Measurements from ENCODE around the gene GOLGA6L6. TPM values are rescaled to one million over a fixed set of nuclear protein-coding genes. Genes with fewer than 3 reads are reported as not detected.
A peak's percentile ranks its signal among the peaks of the same experiment; 100 is the strongest.
"Not testable (repeated sequence)": the region's sequence is repeated elsewhere in the genome, so short reads cannot be mapped to it uniquely, and the experiment has no call there.

The GOLGA6L6 gene
- total RNA-seq (not detected), polyA plus RNA-seq (not detected)
- long read RNA-seq, donor 1: 0 reads
- long read RNA-seq, donor 2: 0 reads
- long read RNA-seq, donor 3: 0 reads
- long read RNA-seq, donor 4: 0 reads

DNA sequence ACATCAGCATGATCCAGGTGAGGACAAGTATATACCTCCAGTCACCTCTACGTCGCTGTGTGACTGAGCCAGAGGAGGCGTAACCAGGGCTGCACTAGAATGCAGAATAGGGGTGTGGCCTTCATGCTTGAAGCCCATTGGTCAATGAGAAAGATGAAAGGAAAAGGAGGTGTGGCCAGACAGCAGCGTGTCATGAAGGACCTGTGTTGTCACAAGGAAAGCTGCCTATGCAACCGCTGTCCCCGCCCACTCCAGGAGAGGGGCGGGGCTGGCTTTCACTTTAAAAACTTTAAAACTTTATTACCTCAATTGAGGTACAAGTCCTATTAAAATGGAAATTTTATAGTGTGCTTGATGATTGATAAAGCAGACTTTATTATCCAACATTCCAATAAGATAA lies at the start of gene GOLGA6L6:
Gene GOLGA6L6 (minus strand): TSS at position 101 of the 400 bp plus-strand sequence. CDS start 91 bp downstream, at position 10.
- 85% methylated on average over 4 of the region's 7 CpGs for WGBS

GRCh38 chr15:20590069-20590468 lies 48.5 kb upstream of the GOLGA6L6 start:
- H3K4me3 ChIP-seq (ENCODE audit: low read length); H3K27ac ChIP-seq (ENCODE audit: low read length); H3K27me3 ChIP-seq (ENCODE audit: control insufficient read depth, insufficient read depth); DNase-seq; H3K9me3 ChIP-seq (ENCODE audit: control insufficient read depth, low read length); ATAC-seq; intact Hi-C loops (cut with DNase I); H3K4me1 ChIP-seq (ENCODE audit: control insufficient read depth, insufficient read depth, low read length): not testable (repeated sequence)
- WGBS: no CpG with 5 or more reads among the region's 2 CpGs

More for the DNA sequence above, at the start of gene GOLGA6L6:
- peak in 1 of 3 donors; percentile 2 for DNase-seq
- intact Hi-C loops (cut with DNase I); H3K4me3 ChIP-seq (ENCODE audit: low read length); H3K9me3 ChIP-seq (ENCODE audit: control insufficient read depth, low read length); H3K27ac ChIP-seq (ENCODE audit: low read length); H3K27me3 ChIP-seq (ENCODE audit: control insufficient read depth, insufficient read depth); H3K4me1 ChIP-seq (ENCODE audit: control insufficient read depth, insufficient read depth, low read length); ATAC-seq: not testable (repeated sequence)

- H3K4me3 ChIP-seq (ENCODE audit: low read length); H3K27ac ChIP-seq (ENCODE audit: low read length); ATAC-seq; DNase-seq; H3K27me3 ChIP-seq (ENCODE audit: control insufficient read depth, insufficient read depth); intact Hi-C loops (cut with DNase I); H3K4me1 ChIP-seq (ENCODE audit: control insufficient read depth, insufficient read depth, low read length); H3K9me3 ChIP-seq (ENCODE audit: control insufficient read depth, low read length): not testable (repeated sequence)
- 65% methylated on average over 2 of the region's 3 CpGs for WGBS
Measured at GRCh38 chr15:20586821-20587220, 45.2 kb upstream of the GOLGA6L6 start.

DNA sequence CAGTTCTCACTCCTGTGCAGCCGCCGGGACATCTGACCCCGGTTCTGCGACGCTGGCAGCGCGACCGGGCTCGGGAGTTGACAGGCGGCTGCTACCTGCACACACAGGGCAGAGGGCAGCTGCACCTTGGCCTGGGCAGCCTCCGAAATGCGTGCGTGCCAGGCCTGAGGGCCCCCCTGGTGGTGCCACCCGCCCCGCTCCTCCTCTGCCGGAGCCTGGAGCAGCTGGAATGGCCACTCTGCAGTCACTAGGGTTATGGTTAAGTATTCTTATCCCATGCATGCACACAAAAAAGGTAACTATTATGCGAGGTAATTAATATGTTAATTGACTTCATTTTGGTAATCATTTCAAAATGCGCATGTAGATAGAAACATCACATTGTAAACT lies 41.1 kb upstream of the GOLGA6L6 start:
- H3K4me3 ChIP-seq (ENCODE audit: low read length); H3K27me3 ChIP-seq (ENCODE audit: control insufficient read depth, insufficient read depth); H3K4me1 ChIP-seq (ENCODE audit: control insufficient read depth, insufficient read depth, low read length); intact Hi-C loops (cut with DNase I); H3K27ac ChIP-seq (ENCODE audit: low read length); H3K9me3 ChIP-seq (ENCODE audit: control insufficient read depth, low read length): not testable (repeated sequence)
- ATAC-seq (peak in 1 of 2 donors; percentile 20), DNase-seq (peak in 1 of 3 donors; percentile 10)
- 84% methylated on average over 9 of the region's 18 CpGs for WGBS

DNA sequence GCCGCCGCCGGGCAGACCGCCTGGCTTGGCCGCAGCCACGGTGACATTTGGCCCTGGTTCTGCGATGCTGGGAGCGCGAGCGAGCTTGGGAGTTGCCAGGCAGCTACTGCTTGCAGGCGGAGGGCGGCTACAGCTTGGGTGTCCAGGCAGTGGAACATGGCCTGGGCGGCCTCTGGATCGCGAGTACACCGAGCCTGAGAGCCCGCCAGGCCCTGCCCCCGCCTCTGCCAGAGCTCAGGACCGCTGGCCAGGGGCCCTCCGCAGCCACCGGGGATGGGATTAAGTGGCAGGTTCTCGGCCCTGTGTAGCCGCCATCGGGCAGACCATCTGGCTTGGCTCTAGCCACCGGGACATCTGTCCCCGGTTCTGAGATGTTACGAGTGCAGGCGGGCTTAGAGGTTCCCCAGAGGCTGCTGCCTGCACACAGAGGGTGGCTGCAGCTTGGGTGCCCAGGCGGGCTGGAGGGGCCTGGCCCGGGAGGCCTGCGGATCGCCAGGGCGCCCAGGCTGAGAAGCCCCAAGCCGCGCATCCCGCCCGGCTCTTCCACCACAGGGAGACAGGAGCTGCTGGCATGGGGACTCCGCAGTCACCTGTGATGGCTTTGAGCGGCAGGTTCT lies 40.6 kb upstream of the GOLGA6L6 start:
- 77% methylated on average over 10 of the region's 39 CpGs for WGBS
- H3K27me3 ChIP-seq (ENCODE audit: control insufficient read depth, insufficient read depth); H3K9me3 ChIP-seq (ENCODE audit: control insufficient read depth, low read length); intact Hi-C loops (cut with DNase I); H3K4me1 ChIP-seq (ENCODE audit: control insufficient read depth, insufficient read depth, low read length); H3K4me3 ChIP-seq (ENCODE audit: low read length); H3K27ac ChIP-seq (ENCODE audit: low read length): not testable (repeated sequence)
- DNase-seq (peak in 1 of 3 donors; percentile 0), ATAC-seq (peak; percentile 28 to 76)

DNA sequence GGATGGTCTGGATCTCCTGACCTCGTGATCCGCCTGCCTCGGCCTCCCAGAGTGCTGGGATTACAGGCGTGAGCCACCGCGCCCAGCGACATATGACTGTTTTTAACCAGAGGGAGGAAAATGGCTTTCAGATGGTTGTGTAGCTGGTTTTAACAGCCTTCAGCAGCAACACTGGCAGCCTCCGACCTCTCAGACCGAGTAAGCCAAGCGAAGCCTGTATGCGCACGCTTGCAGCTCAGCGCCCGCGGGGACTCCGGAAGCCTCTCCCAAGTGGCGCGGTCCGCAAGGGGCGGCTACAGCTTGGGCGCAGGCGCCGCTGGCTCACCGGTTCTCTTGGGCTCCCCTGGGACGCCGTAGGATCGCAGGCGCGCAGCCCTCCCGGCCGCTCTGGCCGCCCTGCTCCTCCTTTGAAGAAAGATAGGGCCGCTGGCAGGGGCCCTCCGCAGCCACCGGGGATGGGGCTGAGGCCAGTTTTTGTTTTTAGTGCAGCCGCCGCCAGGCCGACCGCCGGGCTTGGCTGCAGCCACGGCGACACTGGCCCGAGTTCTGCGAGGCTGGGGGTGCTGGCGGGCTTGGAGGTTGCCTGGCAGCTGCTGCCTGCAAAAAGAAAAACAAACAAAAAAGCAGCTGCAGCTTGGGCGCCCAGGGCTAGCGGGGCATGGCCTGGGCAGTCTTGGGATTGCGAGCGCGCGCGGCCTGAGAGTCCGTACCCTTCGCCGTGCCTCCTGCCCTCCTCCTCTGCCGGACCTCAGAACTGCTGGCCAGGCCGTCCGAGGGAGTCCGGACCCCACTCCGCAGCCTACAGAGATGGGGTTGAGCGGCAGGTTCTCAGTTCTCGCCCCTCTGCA lies 39.9 kb upstream of the GOLGA6L6 start:
- H3K4me3 ChIP-seq (ENCODE audit: low read length): not testable (repeated sequence)

GRCh38 chr15:20579662-20580061 lies 38.1 kb upstream of the GOLGA6L6 start:
- H3K4me3 ChIP-seq (ENCODE audit: low read length); H3K4me1 ChIP-seq (ENCODE audit: control insufficient read depth, insufficient read depth, low read length); H3K27me3 ChIP-seq (ENCODE audit: control insufficient read depth, insufficient read depth); intact Hi-C loops (cut with DNase I); H3K27ac ChIP-seq (ENCODE audit: low read length); DNase-seq; ATAC-seq; H3K9me3 ChIP-seq (ENCODE audit: control insufficient read depth, low read length): not testable (repeated sequence)
- 89% methylated on average over 11 of the region's 14 CpGs for WGBS

More for the DNA sequence above, 39.9 kb upstream of the GOLGA6L6 start:
- DNase-seq (peak in 1 of 3 donors; percentile 18), ATAC-seq (peak in 1 of 2 donors; percentile 84)
- H3K27me3 ChIP-seq (ENCODE audit: control insufficient read depth, insufficient read depth); H3K27ac ChIP-seq (ENCODE audit: low read length); H3K9me3 ChIP-seq (ENCODE audit: control insufficient read depth, low read length); H3K4me1 ChIP-seq (ENCODE audit: control insufficient read depth, insufficient read depth, low read length); intact Hi-C loops (cut with DNase I): not testable (repeated sequence)
- WGBS: 83% methylated on average over 14 of the region's 62 CpGs

GRCh38 chr15:20551289-20551688 lies 9.7 kb upstream of the GOLGA6L6 start:
- H3K9me3 ChIP-seq (ENCODE audit: control insufficient read depth, low read length); H3K27me3 ChIP-seq (ENCODE audit: control insufficient read depth, insufficient read depth); intact Hi-C loops (cut with DNase I); H3K27ac ChIP-seq (ENCODE audit: low read length); H3K4me1 ChIP-seq (ENCODE audit: control insufficient read depth, insufficient read depth, low read length); H3K4me3 ChIP-seq (ENCODE audit: low read length); ATAC-seq: not testable (repeated sequence)
- WGBS: 87% methylated on average over 10 of the region's 19 CpGs
- peak in 1 of 3 donors; percentile 41 for DNase-seq

- H3K27ac ChIP-seq (ENCODE audit: low read length); H3K4me1 ChIP-seq (ENCODE audit: control insufficient read depth, insufficient read depth, low read length); intact Hi-C loops (cut with DNase I); ATAC-seq; H3K27me3 ChIP-seq (ENCODE audit: control insufficient read depth, insufficient read depth); H3K4me3 ChIP-seq (ENCODE audit: low read length); H3K9me3 ChIP-seq (ENCODE audit: control insufficient read depth, low read length): not testable (repeated sequence)
- peak in 1 of 3 donors; percentile 16 for DNase-seq
- WGBS: no CpG with 5 or more reads among the region's 87 CpGs
Measured at GRCh38 chr15:20505926-20506658, 35.5 kb downstream of the GOLGA6L6 start.

GRCh38 chr15:20502839-20503238 lies 38.8 kb downstream of the GOLGA6L6 start:
- intact Hi-C loops (cut with DNase I); ATAC-seq; H3K9me3 ChIP-seq (ENCODE audit: control insufficient read depth, low read length); H3K27ac ChIP-seq (ENCODE audit: low read length); DNase-seq; H3K4me3 ChIP-seq (ENCODE audit: low read length); H3K4me1 ChIP-seq (ENCODE audit: control insufficient read depth, insufficient read depth, low read length); H3K27me3 ChIP-seq (ENCODE audit: control insufficient read depth, insufficient read depth): not testable (repeated sequence)
- no CpG with 5 or more reads among the region's 3 CpGs for WGBS

Measured in right cardiac atrium (tissue), 5 donors.